Epithelial cell of proximal tubule (primary cell): ENCODE data around the gene AHCYL2. TPM values are rescaled to one million over a fixed set of nuclear protein-coding genes. Genes with fewer than 3 reads are reported as not detected.

Source experiments
- DNase-seq: peaks from one replicate; pipeline ENCODE4 v3.0.0-alpha.2; 2011; ENCODE audit warnings: low read depth
- H3K4me3 ChIP-seq: 2 replicates; pipeline ENCODE4 v1.5.1; 2011; ENCODE audit warnings: low read depth, mild to moderate bottlenecking, low read length
- total RNA-seq: library from RNA; depleted of rRNA; stranded (reverse); fragments of >200 nt; gene quantifications from 2 replicates; pipeline ENCODE4 v1.2.3, GENCODE V29; 2015
- TF ChIP-seq, protein P1 (sequence below): conservative IDR thresholded peaks from 2 replicates; pipeline ENCODE4 v1.5.1; 2012; ENCODE audit warnings: low read depth, mild to moderate bottlenecking, low read length

The AHCYL2 gene
- total RNA-seq, 1 donor from 2014 or later: 7.0 TPM

DNA sequence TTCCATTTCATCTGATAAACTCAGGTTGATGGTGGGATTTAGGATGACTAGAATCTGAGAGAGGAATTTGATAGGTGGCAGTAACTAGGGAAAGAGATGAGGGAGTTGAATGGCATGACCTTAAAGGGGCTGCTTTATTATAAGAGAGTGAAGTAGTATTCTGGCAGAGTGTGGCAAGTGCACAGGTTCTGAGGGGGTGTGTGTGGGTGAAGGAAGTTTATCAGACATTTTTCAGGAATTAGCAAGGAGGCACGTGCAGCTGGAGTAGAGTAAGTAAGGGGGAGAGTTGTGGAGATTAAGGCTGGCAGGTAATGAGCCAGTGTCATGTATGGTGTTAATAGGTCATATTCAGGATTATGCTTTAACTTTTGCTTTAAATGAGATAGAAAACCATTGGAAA, 40.5 kb downstream of the AHCYL2 start:
- DNase-seq: no peak
- no peak overlapping the region for H3K4me3 ChIP-seq
- TF ChIP-seq, protein P1, sequence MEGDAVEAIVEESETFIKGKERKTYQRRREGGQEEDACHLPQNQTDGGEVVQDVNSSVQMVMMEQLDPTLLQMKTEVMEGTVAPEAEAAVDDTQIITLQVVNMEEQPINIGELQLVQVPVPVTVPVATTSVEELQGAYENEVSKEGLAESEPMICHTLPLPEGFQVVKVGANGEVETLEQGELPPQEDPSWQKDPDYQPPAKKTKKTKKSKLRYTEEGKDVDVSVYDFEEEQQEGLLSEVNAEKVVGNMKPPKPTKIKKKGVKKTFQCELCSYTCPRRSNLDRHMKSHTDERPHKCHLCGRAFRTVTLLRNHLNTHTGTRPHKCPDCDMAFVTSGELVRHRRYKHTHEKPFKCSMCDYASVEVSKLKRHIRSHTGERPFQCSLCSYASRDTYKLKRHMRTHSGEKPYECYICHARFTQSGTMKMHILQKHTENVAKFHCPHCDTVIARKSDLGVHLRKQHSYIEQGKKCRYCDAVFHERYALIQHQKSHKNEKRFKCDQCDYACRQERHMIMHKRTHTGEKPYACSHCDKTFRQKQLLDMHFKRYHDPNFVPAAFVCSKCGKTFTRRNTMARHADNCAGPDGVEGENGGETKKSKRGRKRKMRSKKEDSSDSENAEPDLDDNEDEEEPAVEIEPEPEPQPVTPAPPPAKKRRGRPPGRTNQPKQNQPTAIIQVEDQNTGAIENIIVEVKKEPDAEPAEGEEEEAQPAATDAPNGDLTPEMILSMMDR: no peak

DNA sequence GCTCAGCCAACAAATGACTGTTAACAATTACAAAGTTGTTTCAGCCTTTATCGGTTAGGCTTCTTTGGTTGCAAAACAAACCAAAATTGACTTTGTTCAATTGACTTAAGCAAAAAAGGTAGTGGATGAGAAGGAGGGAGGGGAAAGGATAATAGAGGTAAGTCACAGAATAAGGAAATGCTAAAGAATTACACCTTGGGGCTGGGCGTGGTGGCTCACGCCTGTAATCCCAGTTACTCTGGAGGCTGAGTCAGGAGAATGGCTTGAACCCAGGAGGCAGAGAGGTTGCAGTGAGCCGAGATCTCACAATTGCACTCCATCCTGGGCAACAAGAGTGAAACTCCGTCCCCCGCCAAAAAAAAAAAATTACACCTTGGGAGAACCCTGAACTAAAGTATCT, 41.4 kb downstream of the AHCYL2 start:
- TF ChIP-seq, protein P1: no peak
- H3K4me3 ChIP-seq: no peak overlapping the region
- no peak for DNase-seq

DNA sequence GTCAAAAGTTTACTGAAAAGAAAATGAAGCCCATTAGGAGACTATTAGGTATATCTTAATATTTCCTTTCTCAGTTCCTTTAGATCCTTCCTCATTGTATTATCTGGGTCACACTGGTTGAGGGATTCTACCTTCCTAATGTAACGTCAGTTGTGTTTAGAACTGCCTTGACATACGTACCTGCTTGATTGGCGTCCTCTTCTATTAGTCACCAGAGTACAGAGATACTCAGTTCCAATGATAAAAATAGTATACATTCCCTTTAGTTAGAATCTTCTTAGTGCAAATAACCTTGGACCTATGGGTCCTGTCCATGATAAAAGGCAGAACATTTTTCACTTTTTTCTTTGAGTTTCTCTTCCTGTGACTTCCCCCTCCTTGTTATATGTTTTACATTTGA, 45.2 kb downstream of the AHCYL2 start:
- H3K4me3 ChIP-seq: no peak overlapping the region
- no peak for DNase-seq
- TF ChIP-seq, protein P1: no peak

DNA sequence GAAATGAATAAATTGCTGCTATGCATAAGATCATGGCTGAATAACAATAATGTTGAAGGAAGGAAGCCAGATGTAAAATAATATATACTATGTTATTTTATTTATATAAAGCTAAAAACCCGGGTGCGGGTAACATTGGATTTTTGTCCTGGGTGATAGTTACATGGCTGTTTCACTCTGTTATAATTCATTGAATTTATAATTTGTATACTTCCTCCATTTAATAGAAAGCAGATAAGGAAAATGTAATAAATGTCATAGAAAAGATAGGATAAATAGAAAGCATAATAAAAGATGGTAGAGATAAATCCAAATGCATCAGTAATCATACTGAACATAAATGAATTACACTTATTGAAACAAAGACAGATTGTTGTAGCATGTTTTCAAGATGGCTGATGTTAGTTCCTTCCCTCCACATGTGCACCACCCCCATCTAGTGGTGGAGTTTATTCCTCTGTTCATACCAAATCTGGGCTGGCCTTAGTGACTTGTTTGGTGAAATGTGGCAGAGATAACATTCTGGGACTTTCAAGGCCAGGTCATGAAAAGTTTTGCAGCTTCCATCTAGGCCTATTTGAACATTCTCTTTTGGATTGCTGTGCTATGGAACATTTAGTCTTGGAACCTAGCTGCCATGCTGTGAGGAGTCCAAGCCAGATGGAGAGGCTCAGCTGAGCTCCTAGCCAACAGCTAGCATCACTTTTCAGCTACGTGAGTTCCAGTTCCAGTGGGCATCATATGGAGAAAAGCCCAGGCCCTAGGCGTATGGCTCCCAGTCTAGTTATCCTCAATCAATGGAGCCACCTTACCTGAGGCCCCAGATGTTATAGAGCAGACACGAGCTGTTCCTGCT, 46.9 kb downstream of the AHCYL2 start:
- no peak for DNase-seq
- TF ChIP-seq, protein P1: peak; percentile 88
- no peak overlapping the region for H3K4me3 ChIP-seq

DNA sequence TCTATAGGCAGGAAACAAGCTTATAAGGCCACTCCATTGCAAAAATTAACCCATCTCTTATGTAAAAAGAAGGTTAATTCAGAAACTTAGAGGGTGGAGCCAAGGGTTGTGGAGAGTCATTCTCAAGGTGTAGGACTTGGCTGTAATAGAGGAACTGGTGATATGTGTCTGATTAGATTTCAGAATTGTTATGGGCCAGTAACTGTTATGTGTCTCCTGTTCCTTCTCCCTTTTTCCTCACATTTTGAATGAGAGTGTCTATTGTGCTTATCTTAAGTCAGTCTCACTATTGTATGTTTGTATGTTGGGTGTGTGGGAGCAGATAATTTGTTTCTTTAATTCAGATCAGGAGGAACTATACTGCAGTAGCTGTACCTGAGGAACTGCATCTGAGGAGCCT, 49.1 kb downstream of the AHCYL2 start:
- H3K4me3 ChIP-seq: no peak overlapping the region
- DNase-seq: no peak
- TF ChIP-seq, protein P1: no peak

DNA sequence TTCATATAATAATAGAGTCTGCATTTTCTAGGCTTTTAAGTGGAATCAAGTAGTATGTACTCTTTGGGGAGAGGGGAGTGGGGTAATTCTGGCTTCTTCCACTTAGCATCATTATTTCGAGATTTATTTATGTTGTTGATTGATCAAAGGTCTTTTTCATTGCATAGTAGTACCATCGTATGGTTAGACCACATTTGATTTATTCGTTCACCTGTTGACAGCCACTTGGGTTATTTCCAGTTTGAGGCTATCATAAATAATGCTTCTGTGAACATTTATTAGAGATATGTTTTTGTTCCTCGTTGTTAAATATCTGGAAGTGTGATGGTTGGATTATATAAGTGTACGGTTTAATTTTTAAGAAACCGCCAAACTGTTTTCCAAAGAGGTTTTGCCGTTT, 52.8 kb downstream of the AHCYL2 start:
- no peak overlapping the region for H3K4me3 ChIP-seq
- TF ChIP-seq, protein P1: no peak
- no peak for DNase-seq

DNA sequence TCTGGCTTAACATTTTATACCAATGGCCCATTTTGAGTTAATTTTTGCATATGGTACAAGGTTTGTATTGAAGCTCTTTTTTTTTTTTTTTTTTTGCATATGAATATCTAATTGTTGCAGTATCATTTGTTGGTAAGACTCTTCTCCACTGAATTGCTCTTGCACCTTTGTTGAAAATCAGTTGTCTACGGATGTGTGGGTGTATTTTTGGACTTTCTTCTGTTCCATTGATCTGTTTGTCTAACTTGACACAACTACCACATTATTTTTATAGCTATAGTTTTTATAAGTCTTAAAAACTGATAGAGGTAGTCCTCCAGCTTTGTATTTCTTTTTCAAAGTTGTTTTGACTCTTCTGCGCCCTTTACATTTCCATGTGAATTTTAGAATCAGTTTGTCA, 53.9 kb downstream of the AHCYL2 start:
- DNase-seq: no peak
- TF ChIP-seq, protein P1: no peak
- H3K4me3 ChIP-seq: no peak overlapping the region
